Ascending aorta (tissue), 2 donors: ENCODE measurements around the gene TTC7B. TPM values are rescaled to one million over a fixed set of nuclear protein-coding genes. Genes with fewer than 3 reads are reported as not detected.

Experiments
- DNase-seq, 2 donors: peaks; one replicate each; pipeline ENCODE4 v3.0.0-alpha.2; 2019; ENCODE audit warnings: low spot score in 2 of 2
- H3K27ac ChIP-seq, 2 donors: fragments of 200-600 bp; sonication (generic); one replicate each; pipeline ENCODE4 v1.5.1; 2016 to 2017; ENCODE audit warnings: mild to moderate bottlenecking in 1 of 2
- H3K27me3 ChIP-seq: fragments of 200-600 bp; sonication (generic); one replicate; pipeline ENCODE4 v1.5.1; 2017
- H3K36me3 ChIP-seq, 2 donors: fragments of 200-600 bp; sonication (generic); one replicate each; pipeline ENCODE4 v1.5.1; 2016
- H3K4me1 ChIP-seq, 2 donors: fragments of 200-600 bp; sonication (generic); one replicate each; pipeline ENCODE4 v1.5.1; 2016 to 2017; ENCODE audit warnings: mild to moderate bottlenecking in 1 of 2
- H3K4me3 ChIP-seq, 2 donors: fragments of 200-600 bp; sonication (generic); one replicate each; pipeline ENCODE4 v1.5.1; 2016 to 2017; ENCODE audit warnings: mild to moderate bottlenecking in 1 of 2
- H3K9me3 ChIP-seq, 2 donors: fragments of 200-600 bp; sonication (generic); one replicate each; pipeline ENCODE4 v1.5.1; 2016
- intact Hi-C: fragments of 100-400 bp; cut with DNase I; formaldehyde crosslinking; loops from one replicate; pipeline ENCODE4 v1.15.1; 2023
- total RNA-seq: library from RNA; depleted of rRNA; stranded (reverse); fragments of >200 nt; gene quantifications from one replicate; pipeline ENCODE4 v1.1.0, GENCODE V29; 2016
- TF ChIP-seq, protein P1 (sequence below), 3 experiments: fragments of 200-600 bp in 2 of 3; fragments of 450-650 bp in 1 of 3; sonication (generic) in 2 of 3; IDR thresholded peaks; one replicate each; pipeline ENCODE4 v1.5.1; 2016 to 2019; ENCODE audit warnings: antibody characterized with exemption in 3 of 3, mild to moderate bottlenecking in 1 of 3, moderate library complexity in 1 of 3

The TTC7B gene
- total RNA-seq, 1 donor from 2014 or later, result 18.5 TPM

DNA sequence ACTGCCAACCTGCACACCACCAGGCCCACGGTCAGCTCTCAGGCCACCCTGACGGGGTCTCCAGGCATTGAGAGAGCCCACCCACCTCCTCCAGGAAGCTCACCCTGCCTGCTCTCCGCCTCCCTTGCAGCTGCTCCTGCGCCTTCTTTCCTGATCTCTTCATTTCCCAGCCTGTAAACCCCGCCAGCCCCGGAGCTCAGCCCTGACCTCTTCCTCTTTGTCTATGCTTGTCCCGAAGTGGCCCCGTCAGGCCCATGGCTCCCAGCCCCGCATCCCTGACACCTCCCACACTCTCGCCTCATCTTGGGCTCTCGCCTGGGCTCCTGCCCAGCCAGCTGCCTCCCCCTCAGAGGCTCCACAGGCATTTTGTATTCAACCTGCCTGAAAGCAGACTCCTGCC, 280.1 kb downstream of the TTC7B start:
- TF ChIP-seq, protein P1, sequence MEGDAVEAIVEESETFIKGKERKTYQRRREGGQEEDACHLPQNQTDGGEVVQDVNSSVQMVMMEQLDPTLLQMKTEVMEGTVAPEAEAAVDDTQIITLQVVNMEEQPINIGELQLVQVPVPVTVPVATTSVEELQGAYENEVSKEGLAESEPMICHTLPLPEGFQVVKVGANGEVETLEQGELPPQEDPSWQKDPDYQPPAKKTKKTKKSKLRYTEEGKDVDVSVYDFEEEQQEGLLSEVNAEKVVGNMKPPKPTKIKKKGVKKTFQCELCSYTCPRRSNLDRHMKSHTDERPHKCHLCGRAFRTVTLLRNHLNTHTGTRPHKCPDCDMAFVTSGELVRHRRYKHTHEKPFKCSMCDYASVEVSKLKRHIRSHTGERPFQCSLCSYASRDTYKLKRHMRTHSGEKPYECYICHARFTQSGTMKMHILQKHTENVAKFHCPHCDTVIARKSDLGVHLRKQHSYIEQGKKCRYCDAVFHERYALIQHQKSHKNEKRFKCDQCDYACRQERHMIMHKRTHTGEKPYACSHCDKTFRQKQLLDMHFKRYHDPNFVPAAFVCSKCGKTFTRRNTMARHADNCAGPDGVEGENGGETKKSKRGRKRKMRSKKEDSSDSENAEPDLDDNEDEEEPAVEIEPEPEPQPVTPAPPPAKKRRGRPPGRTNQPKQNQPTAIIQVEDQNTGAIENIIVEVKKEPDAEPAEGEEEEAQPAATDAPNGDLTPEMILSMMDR (IDR thresholded peaks at IDR 0.05), result no peak
- Histone ChIP-seq H3K27me3 (no peaks in the 10 kb centered on the region), H3K4me3 (no peak overlapping the region), H3K27ac (no peak overlapping the region), H3K4me1 (no peaks in the 10 kb centered on the region), H3K36me3 (peaks cover 0 to 11% of the 10 kb centered on the region in 2 donors), H3K9me3 (no peaks in the 10 kb centered on the region)
- DNase-seq, result no peak
- intact Hi-C loops, result no loop called here

DNA sequence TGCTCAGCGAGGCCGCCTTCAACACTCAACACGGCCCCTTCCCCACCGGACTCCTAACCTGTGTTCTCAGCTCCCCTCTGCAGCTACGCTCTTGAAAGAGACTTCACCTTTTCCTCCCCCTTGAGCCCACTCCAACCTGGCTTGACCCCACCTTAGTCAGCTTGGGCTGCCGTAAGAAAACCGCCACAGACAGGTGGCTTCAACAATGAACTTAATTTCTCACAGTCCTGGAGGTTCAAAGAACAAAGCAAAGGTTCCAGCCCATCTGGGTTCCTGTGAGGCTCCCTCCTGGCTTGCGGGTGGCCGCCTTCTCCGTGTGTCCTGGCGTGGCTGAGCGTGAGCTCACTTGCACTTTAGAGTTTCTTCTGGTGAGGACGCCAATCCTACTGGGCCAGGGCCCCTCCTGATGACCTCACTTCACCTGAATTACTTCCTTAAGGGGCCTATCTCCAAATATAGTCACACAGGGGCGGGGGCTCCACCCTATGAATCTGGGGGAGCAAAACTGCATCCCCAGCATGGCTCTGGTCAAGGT, 280.6 kb downstream of the TTC7B start:
- TF ChIP-seq, protein P1 (IDR thresholded peaks at IDR 0.05), result no peak
- Histone ChIP-seq H3K4me3 (no peak overlapping the region), H3K4me1 (no peaks in the 10 kb centered on the region), H3K9me3 (no peaks in the 10 kb centered on the region), H3K27ac (no peak overlapping the region), H3K36me3 (peaks cover 0 to 9% of the 10 kb centered on the region in 2 donors), H3K27me3 (no peaks in the 10 kb centered on the region)
- intact Hi-C loops, result no loop called here
- no peak for DNase-seq

DNA sequence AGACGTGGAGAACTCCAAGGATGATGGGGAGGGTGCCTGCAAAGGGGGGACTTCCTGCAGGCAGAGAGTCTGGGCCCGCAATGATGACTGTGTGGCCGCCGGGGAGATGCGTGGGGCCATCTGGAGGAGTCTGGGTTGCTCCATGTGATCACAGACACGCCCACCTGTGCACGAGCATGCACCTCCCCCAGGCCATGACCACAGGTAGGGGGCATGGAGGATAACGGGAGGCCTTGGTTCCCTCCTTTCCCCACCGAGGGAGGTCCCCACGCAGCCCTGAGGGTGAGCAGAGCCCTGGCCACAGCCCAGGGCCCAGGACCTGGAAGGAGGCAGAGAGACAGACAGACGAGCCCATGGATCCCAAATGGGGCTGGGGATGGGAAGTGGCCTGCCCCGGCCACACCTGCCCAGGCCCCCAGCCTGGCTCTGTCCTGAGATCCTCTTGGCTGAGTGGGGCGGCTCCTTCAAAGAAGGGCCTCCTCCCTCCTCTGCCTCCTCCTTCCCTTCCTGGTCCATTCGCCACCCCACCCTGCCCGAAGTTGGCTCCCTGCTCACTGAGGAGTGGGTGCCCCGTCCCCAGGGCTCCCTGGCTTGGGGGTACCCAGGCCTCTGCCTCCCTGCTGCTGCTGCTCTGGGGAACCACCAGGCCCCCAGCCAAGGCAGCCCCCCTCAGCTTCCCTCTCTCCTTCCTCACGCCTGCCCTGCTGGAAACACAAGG, 281.2 kb downstream of the TTC7B start:
- Histone ChIP-seq H3K4me3 (no peak overlapping the region), H3K27ac (no peak overlapping the region), H3K9me3 (no peaks in the 10 kb centered on the region), H3K36me3 (peaks cover 0 to 9% of the 10 kb centered on the region in 2 donors), H3K27me3 (no peaks in the 10 kb centered on the region), H3K4me1 (no peaks in the 10 kb centered on the region)
- no peak for DNase-seq
- TF ChIP-seq, protein P1 (IDR thresholded peaks at IDR 0.05), result no peak
- intact Hi-C loops, result no loop called here

DNA sequence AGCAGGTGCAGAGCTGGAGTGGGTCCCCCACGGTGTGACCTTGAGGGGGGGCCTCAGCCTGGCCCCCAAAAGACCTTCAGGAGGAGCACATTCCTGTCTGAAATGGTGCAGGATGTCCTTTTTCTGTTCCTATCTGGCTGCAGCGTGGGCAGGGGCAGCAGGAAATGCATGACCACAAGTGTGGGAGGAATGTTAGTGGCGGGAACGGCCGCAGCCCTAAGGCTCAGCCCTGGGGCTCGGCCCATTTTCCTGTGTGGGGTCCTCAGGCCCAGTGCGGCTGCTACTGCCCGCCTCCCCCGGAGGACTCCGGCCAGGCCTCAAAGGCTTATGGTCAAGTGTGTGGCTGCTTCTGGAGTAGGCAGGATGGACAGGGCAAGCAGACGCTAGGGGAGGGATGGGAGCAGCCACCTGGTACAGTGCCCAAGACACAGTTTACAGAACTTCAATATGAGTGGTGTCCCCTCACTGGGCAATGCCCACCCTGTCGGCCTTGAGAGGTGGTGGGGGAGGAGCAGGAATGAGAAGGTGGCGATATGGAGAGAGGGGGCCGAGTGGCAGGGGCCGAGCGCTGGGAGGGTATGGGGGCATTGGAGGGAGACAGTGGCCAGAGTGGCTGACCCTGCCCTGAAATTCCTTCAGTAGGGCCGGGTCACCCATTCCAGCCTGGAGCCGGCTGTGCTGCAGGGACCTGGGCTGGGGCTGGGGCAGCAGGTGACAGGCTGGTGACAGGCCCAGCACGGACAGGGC, 282.0 kb downstream of the TTC7B start:
- Histone ChIP-seq H3K36me3 (peaks cover 0 to 3% of the 10 kb centered on the region in 2 donors), H3K27ac (no peak overlapping the region), H3K4me3 (no peak overlapping the region), H3K4me1 (no peaks in the 10 kb centered on the region), H3K9me3 (no peaks in the 10 kb centered on the region), H3K27me3 (no peaks in the 10 kb centered on the region)
- no peak for DNase-seq
- TF ChIP-seq, protein P1 (IDR thresholded peaks at IDR 0.05), result no peak
- intact Hi-C loops, result no loop called here

DNA sequence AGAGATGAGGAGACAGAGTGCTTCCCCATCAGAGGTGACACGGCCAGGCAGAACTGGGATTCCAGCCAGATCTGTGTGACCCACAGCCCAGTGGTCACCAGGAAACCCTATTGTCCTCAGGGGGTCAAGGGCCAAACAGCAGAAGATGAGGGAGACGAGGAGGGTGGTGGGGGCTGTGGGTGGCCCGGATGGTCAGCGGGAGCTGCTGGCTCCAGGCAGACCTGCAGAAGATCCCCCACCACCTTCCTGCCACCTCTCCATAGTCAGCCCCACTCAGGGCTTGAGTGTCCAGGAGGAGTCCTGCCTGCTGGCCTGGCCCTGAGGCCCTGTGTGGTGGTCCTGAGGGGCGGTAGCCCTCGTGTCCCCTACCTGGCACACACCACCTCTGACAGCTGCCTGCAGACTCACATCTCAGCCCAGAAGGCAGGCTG, 282.6 kb downstream of the TTC7B start:
- TF ChIP-seq, protein P1 (IDR thresholded peaks at IDR 0.05), result no peak
- no peaks in the 10 kb centered on the region for H3K4me1 ChIP-seq
- H3K27me3 ChIP-seq, result no peaks in the 10 kb centered on the region
- H3K27ac ChIP-seq, result no peak overlapping the region
- no peaks in the 10 kb centered on the region for H3K9me3 ChIP-seq
- no peak for DNase-seq
- H3K4me3 ChIP-seq, result no peak overlapping the region
- intact Hi-C loops, result no loop called here
- no peaks in the 10 kb centered on the region for H3K36me3 ChIP-seq
